ENCODE results near the gene FYN. TPM values are rescaled to one million over a fixed set of nuclear protein-coding genes. Genes with fewer than 3 reads are reported as not detected.

Gene FYN
- total and polyA plus RNA-seq, 10 of the 15 experiments (the other 5 are each of a cell fraction or from before 2014, with no cell fraction given): 51.4 to 247 (median 138) TPM

DNA sequence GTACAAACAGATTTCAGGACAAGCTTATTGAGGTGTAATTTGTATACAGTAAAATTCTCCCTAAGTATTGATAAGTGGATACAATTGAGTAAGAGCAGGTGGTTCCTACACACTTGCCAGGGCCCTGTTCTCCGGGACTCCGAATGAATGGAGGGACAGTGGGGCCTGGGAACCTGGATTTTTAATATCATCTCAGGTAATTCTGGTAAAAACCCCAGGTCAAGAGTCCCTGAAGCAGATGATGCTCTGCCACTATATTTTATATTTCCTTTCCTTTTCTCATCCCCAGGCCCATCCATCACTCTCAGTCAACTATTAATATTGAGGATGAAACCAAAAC, 104.9 kb downstream of the FYN start:
- no peaks in the 10 kb centered on the region for H3K27me3 ChIP-seq (replicated peaks in 1 of 2; ENCODE audit: control insufficient read depth in 2 of 2, insufficient read depth in 2 of 2, low read length in 1 of 2)
- peaks cover 64% of the 10 kb centered on the region for H3K4me1 ChIP-seq (ENCODE audit: control insufficient read depth, insufficient read depth, low read length)
- H3K36me3 ChIP-seq (ENCODE audit: control insufficient read depth in 2 of 2, insufficient read depth in 2 of 2, low read length in 1 of 2): peaks cover 4 to 11% of the 10 kb centered on the region in 2 experiments
- ChIA-PET POLR2A (interaction anchor here (1.0 to 2.5 kb wide), 6 partner anchors 16 to 97 kb away, joined by 3 to 20 read pairs (median 4); no protein-coding TSS in a partner anchor), SMC1A (ENCODE audit: uncharacterized antibody, unreplicated experiment) (interaction anchor here (0.7 to 6.4 kb wide), 14 partner anchors 8 to 106 kb away, joined by 3 to 55 read pairs (median 17); no protein-coding TSS in a partner anchor), RAD21 (ENCODE audit: unreplicated experiment) (interaction anchor here (1.1 to 6.1 kb wide), 10 partner anchors 8 to 102 kb away, joined by 4 to 55 read pairs (median 20); no protein-coding TSS in a partner anchor), CTCF (interaction anchor here (1.7 to 2.7 kb wide), 4 partner anchors 9 to 43 kb away, joined by 5 to 9 read pairs (median 6); no protein-coding TSS in a partner anchor)
- no peak overlapping the region for H3K9ac ChIP-seq (ENCODE audit: control insufficient read depth, insufficient read depth, low read length)
- FAIRE-seq: no peak
- 91% methylated on average over 2 of the region's 2 CpGs for WGBS (ENCODE audit: insufficient coverage, insufficient replicate concordance, low lambda C conversion rate, missing lambda C conversion rate)
- no peaks in the 10 kb centered on the region for H4K20me1 ChIP-seq (ENCODE audit: control insufficient read depth, insufficient read depth)
- no peak for ATAC-seq
- in situ Hi-C loops (cut with MboI) (no loop called here), intact Hi-C loops (cut with micrococcal nuclease; ENCODE audit: unreplicated experiment) (no loop called here)
- DNase-seq (ENCODE audit: low read depth, low spot score): no peak
- H3K4me2 ChIP-seq (ENCODE audit: control insufficient read depth, insufficient read depth): no peak overlapping the region
- no peak overlapping the region for H2AFZ ChIP-seq (ENCODE audit: control insufficient read depth, low read depth, low read length)
- no peak overlapping the region for H3K4me3 ChIP-seq
- BruUV-seq (replicated peaks): no TSS peak
- TF ChIP-seq SIN3A (IDR thresholded peaks at IDR 0.05; ENCODE audit: low read depth, low read length) (no peak), TCF12 (IDR thresholded peaks at IDR 0.05; ENCODE audit: low read depth, low read length) (no peak), TAF1 (IDR thresholded peaks at IDR 0.05; ENCODE audit: borderline replicate concordance, low read depth, low read length) (no peak), CHD4 (IDR thresholded peaks at IDR 0.05) (no peak), GATAD2B (conservative IDR thresholded peaks at IDR 0.05; ENCODE audit: low read depth) (no peak), SUZ12 (IDR thresholded peaks at IDR 0.05; ENCODE audit: unreplicated experiment) (no peak), LARP7 (IDR thresholded peaks at IDR 0.05) (no peak), CBX3 (IDR thresholded peaks at IDR 0.05; ENCODE audit: borderline replicate concordance, low read depth) (no peak), BCL11A (IDR thresholded peaks at IDR 0.05; ENCODE audit: low read depth, low read length) (no peak), NFYA (IDR thresholded peaks at IDR 0.05; ENCODE audit: borderline replicate concordance, low read depth, low read length) (no peak), KAT2A (conservative IDR thresholded peaks at IDR 0.05; ENCODE audit: control insufficient read depth, low read depth, low read length) (no peak)
- TF ChIP-seq, protein P1, sequence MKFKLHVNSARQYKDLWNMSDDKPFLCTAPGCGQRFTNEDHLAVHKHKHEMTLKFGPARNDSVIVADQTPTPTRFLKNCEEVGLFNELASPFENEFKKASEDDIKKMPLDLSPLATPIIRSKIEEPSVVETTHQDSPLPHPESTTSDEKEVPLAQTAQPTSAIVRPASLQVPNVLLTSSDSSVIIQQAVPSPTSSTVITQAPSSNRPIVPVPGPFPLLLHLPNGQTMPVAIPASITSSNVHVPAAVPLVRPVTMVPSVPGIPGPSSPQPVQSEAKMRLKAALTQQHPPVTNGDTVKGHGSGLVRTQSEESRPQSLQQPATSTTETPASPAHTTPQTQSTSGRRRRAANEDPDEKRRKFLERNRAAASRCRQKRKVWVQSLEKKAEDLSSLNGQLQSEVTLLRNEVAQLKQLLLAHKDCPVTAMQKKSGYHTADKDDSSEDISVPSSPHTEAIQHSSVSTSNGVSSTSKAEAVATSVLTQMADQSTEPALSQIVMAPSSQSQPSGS (IDR thresholded peaks at IDR 0.05; ENCODE audit: low read length): no peak
- TF ChIP-seq, protein P2, sequence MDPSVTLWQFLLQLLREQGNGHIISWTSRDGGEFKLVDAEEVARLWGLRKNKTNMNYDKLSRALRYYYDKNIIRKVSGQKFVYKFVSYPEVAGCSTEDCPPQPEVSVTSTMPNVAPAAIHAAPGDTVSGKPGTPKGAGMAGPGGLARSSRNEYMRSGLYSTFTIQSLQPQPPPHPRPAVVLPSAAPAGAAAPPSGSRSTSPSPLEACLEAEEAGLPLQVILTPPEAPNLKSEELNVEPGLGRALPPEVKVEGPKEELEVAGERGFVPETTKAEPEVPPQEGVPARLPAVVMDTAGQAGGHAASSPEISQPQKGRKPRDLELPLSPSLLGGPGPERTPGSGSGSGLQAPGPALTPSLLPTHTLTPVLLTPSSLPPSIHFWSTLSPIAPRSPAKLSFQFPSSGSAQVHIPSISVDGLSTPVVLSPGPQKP (IDR thresholded peaks at IDR 0.05; ENCODE audit: low read depth, low read length): no peak
- H3K9me3 ChIP-seq (replicated peaks; ENCODE audit: control insufficient read depth, insufficient read depth, low read length): no peaks in the 10 kb centered on the region; the same call in 2 of the 3 replicates
- peak overlapping the region; percentile 93 for H3K27ac ChIP-seq (ENCODE audit: control insufficient read depth, insufficient read depth)
- H3K79me2 ChIP-seq (ENCODE audit: control insufficient read depth, insufficient read depth, low read length): peaks cover 66% of the 10 kb centered on the region
